AG10803 (cell line): ENCODE results near the gene CCDC93.
"Not testable (repeated sequence)": the region's sequence is repeated elsewhere in the genome, so short reads cannot be mapped to it uniquely, and the experiment has no call there.

Source experiments
- DNase-seq: peaks from one replicate; pipeline ENCODE4 v3.0.0; 2010; ENCODE audit warnings: low read depth
- H3K4me3 ChIP-seq: 2 replicates; pipeline ENCODE4 v1.5.1; 2011; ENCODE audit warnings: mild to moderate bottlenecking, low read length, control low read depth
- CTCF ChIP-seq: conservative IDR thresholded peaks from 2 replicates; pipeline ENCODE4 v1.5.1; 2011; ENCODE audit warnings: mild to moderate bottlenecking, low read length, control low read depth, inconsistent platforms

CCDC93 gene

GRCh38 chr2:117935954-117936353 lies 77.9 kb downstream of the CCDC93 start:
- no peak for TF ChIP-seq CTCF
- H3K4me3 ChIP-seq: no peak overlapping the region
- DNase-seq: no peak

DNA sequence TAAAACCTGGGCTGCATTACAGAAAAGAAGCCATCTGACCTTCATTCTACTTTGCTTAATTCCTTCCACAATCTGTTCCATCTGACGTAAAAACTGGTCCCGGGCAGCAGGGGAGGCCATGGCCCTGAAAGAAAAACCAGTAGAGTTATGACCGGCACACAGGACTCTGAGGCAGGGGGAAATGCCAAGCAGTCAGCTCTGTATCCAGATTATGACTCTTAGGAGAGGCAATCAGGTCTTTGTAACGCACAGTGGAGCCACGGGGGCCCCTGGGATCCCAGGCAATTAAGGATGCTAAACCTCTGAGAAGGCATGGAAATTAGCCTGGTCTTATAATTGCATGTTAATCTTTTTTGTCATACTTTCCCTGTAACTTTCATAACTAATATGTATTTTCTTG lies 78.4 kb downstream of the CCDC93 start:
- DNase-seq: no peak
- no peak for TF ChIP-seq CTCF
- no peak overlapping the region for H3K4me3 ChIP-seq

GRCh38 chr2:117933884-117934354 lies 80.0 kb downstream of the CCDC93 start:
- no peak overlapping the region for H3K4me3 ChIP-seq
- no peak for DNase-seq
- no peak for TF ChIP-seq CTCF

DNA sequence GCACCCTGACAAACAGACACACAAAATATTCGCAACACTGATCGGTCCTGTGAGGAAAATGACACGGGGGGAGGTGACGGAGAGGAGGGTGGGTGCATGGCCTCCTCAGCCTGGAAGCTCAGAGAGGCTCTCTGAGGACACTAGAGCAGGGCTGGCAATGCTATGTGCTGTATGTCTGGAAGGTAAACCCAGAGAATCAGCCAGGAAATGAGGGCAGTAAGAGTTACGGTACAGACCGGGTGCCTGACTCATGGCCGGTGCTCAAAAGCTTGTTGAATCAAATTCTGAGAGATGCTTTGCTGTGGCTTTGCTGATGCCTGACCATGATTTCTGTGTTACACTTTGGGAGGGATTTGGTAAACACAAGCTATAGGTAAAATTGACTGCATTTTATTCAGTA lies 81.9 kb downstream of the CCDC93 start:
- DNase-seq: no peak
- TF ChIP-seq CTCF: no peak
- no peak overlapping the region for H3K4me3 ChIP-seq

GRCh38 chr2:117931266-117931665 lies 82.6 kb downstream of the CCDC93 start:
- TF ChIP-seq CTCF: no peak
- DNase-seq: no peak
- no peak overlapping the region for H3K4me3 ChIP-seq

- H3K4me3 ChIP-seq: no peak overlapping the region
- no peak for DNase-seq
- TF ChIP-seq CTCF: no peak
Observed at GRCh38 chr2:117930775-117931174, 83.1 kb downstream of the CCDC93 start.

GRCh38 chr2:117923471-117923870 lies 90.4 kb downstream of the CCDC93 start:
- DNase-seq, H3K4me3 ChIP-seq: not testable (repeated sequence)

GRCh38 chr2:117921520-117921919 lies 92.3 kb downstream of the CCDC93 start:
- no peak for TF ChIP-seq CTCF
- H3K4me3 ChIP-seq: no peak overlapping the region
- DNase-seq: no peak
